ENCODE data around the gene SUGCT. TPM values are rescaled to one million over a fixed set of nuclear protein-coding genes. Genes with fewer than 3 reads are reported as not detected.

The SUGCT gene
- total and polyA plus RNA-seq, 8 donors: 0.73 to 1.9 (median 1.2) TPM

GRCh38 chr7:40780460-40780859 lies 645.7 kb downstream of the SUGCT start:
- no peaks in the 10 kb centered on the region for H3K4me1 ChIP-seq
- FAIRE-seq: no peak
- no peaks in the 10 kb centered on the region for H3K9me3 ChIP-seq
- no peak overlapping the region for H3K4me3 ChIP-seq
- WGBS, 2 donors: 15 to 18% methylated on average over 1 of the region's 1 CpG
- no peak for ATAC-seq
- H3K27ac ChIP-seq: no peak overlapping the region
- no peak for TF ChIP-seq CTCF (IDR thresholded peaks at IDR 0.05)
- DNase-seq: no peak
- H3K36me3 ChIP-seq: no peaks in the 10 kb centered on the region
- no peaks in the 10 kb centered on the region for H3K27me3 ChIP-seq
- intact Hi-C loops (cut with DNase I): no loop called here

GRCh38 chr7:40782836-40783235 lies 648.0 kb downstream of the SUGCT start:
- no peaks in the 10 kb centered on the region for H3K9me3 ChIP-seq
- FAIRE-seq (no peak), DNase-seq (no peak), ATAC-seq (no peak)
- no peaks in the 10 kb centered on the region for H3K27me3 ChIP-seq
- no peaks in the 10 kb centered on the region for H3K36me3 ChIP-seq
- 88 to 90% methylated on average over 2 of the region's 2 CpGs for WGBS, 2 donors
- no peak overlapping the region for H3K27ac ChIP-seq
- TF ChIP-seq CTCF (IDR thresholded peaks at IDR 0.05): no peak
- intact Hi-C loops (cut with DNase I): no loop called here
- H3K4me3 ChIP-seq: no peak overlapping the region
- H3K4me1 ChIP-seq: no peaks in the 10 kb centered on the region

- Histone ChIP-seq H3K27me3 (no peaks in the 10 kb centered on the region), H3K4me3 (no peak overlapping the region), H3K36me3 (no peaks in the 10 kb centered on the region), H3K9me3 (no peaks in the 10 kb centered on the region), H3K27ac (no peak overlapping the region), H3K4me1 (no peaks in the 10 kb centered on the region)
- TF ChIP-seq CTCF (IDR thresholded peaks at IDR 0.05): no peak
- no peak for FAIRE-seq
- no peak for DNase-seq
- intact Hi-C loops (cut with DNase I): no loop called here
- 61 to 70% methylated on average over 2 of the region's 2 CpGs for WGBS, 2 donors
- no peak for ATAC-seq
Observed at GRCh38 chr7:40784176-40784575, 649.4 kb downstream of the SUGCT start.

- DNase-seq (no peak), FAIRE-seq (no peak), ATAC-seq (no peak)
- 86 to 100% methylated on average over 1 of the region's 1 CpG for WGBS, 2 donors
- no peaks in the 10 kb centered on the region for H3K4me1 ChIP-seq
- no peak for TF ChIP-seq CTCF (IDR thresholded peaks at IDR 0.05)
- no peaks in the 10 kb centered on the region for H3K27me3 ChIP-seq
- no peak overlapping the region for H3K27ac ChIP-seq
- no peak overlapping the region for H3K4me3 ChIP-seq
- intact Hi-C loops (cut with DNase I): no loop called here
- no peaks in the 10 kb centered on the region for H3K36me3 ChIP-seq
- no peaks in the 10 kb centered on the region for H3K9me3 ChIP-seq
Observed at GRCh38 chr7:40786909-40787308, 652.1 kb downstream of the SUGCT start.

GRCh38 chr7:40793132-40793531 lies 658.3 kb downstream of the SUGCT start:
- Histone ChIP-seq H3K4me3 (no peak overlapping the region), H3K27ac (no peak overlapping the region), H3K36me3 (no peaks in the 10 kb centered on the region), H3K4me1 (no peaks in the 10 kb centered on the region), H3K27me3 (no peaks in the 10 kb centered on the region), H3K9me3 (no peaks in the 10 kb centered on the region)
- no peak for TF ChIP-seq CTCF (IDR thresholded peaks at IDR 0.05)
- no peak for DNase-seq
- FAIRE-seq: no peak
- intact Hi-C loops (cut with DNase I): no loop called here
- no peak for ATAC-seq
- 82 to 91% methylated on average over 3 of the region's 3 CpGs for WGBS, 2 donors
